Activated CD8-positive, alpha-beta T cell treated with anti-CD3 and anti-CD28 coated beads for 36 hours (primary cell): Measurements from ENCODE around the gene EIF4B. TPM values are rescaled to one million over a fixed set of nuclear protein-coding genes. Genes with fewer than 3 reads are reported as not detected.
"Not testable (repeated sequence)": the region's sequence is repeated elsewhere in the genome, so short reads cannot be mapped to it uniquely, and the experiment has no call there.

Experiments
- ATAC-seq: fragments of 200-7000 bp; cut with Tn5 transposase; one replicate; pipeline ENCODE4 v1.10.0; 2021; ENCODE audit warnings: mild to moderate bottlenecking, moderate library complexity
- CTCF ChIA-PET: fragments of 350-600 bp; sonication (Branson Sonifier 250); formaldehyde crosslinking; loops from one replicate; lab custom pipeline; 2021; ENCODE audit warnings: antibody characterized with exemption; lab: Charles Lee
- POLR2A ChIA-PET: fragments of 350-600 bp; sonication (Branson Sonifier 250); formaldehyde crosslinking; loops from one replicate; lab custom pipeline; 2021; ENCODE audit warnings: antibody characterized with exemption; lab: Charles Lee
- DNase-seq: peaks from one replicate; pipeline ENCODE4 v3.0.0-alpha.2; 2020
- H3K27ac Mint-ChIP-seq: one replicate; pipeline ENCODE4 v1.8.0; 2021; ENCODE audit warnings: mild to moderate bottlenecking, mixed read lengths
- H3K27me3 Mint-ChIP-seq: one replicate; pipeline ENCODE4 v1.8.0; 2021; ENCODE audit warnings: mixed read lengths
- H3K36me3 Mint-ChIP-seq: one replicate; pipeline ENCODE4 v1.8.0; 2021; ENCODE audit warnings: low read depth, mixed read lengths
- H3K4me1 Mint-ChIP-seq: one replicate; pipeline ENCODE4 v1.8.0; 2021; ENCODE audit warnings: low read depth, mixed read lengths
- H3K4me3 Mint-ChIP-seq: one replicate; pipeline ENCODE4 v1.8.0; 2021; ENCODE audit warnings: mild to moderate bottlenecking, moderate library complexity, mixed read lengths
- H3K9me3 Mint-ChIP-seq: one replicate; pipeline ENCODE4 v1.8.0; 2021; ENCODE audit warnings: mixed read lengths
- CTCF ChIP-seq: fragments of 200-600 bp; IDR thresholded peaks from one replicate; pipeline ENCODE4 v1.8.0; 2022; ENCODE audit warnings: antibody characterized with exemption, mild to moderate bottlenecking
- intact Hi-C: fragments of 100-400 bp; cut with micrococcal nuclease; formaldehyde crosslinking; loops from one replicate; pipeline ENCODE4 v1.10.0; 2022
- total RNA-seq, 2 experiments: library from RNA; stranded (reverse); gene quantifications; one replicate each; pipeline ENCODE4 v1.2.3, GENCODE V29; 2021

EIF4B gene
- total RNA-seq, 2 experiments from 2014 or later, result 789 to 814 TPM

- Mint-ChIP-seq H3K4me1 (peaks cover 13% of the 10 kb centered on the region), H3K36me3 (peaks cover 70% of the 10 kb centered on the region), H3K27ac (no peak overlapping the region), H3K9me3 (no peaks in the 10 kb centered on the region), H3K4me3 (no peak overlapping the region), H3K27me3 (no peaks in the 10 kb centered on the region)
- no peak for ATAC-seq
- CTCF ChIA-PET, result interaction anchor here (0.8 to 2.2 kb wide), 6 partner anchors 12 to 149 kb away, joined by 3 to 5 read pairs (median 4); partner anchors contain the start of genes CSAD and ZNF740
- TF ChIP-seq CTCF, result no peak
- DNase-seq, result no peak
- POLR2A ChIA-PET, result interaction anchor here (0.5 to 2.3 kb wide), 9 partner anchors 10 to 40 kb away, joined by 3 to 11 read pairs (median 4); no protein-coding TSS in a partner anchor
- intact Hi-C loops, result no loop called here
These were observed 25.4 kb downstream of the EIF4B start for GRCh38 chr12:53031616-53032015.

- H3K4me3 Mint-ChIP-seq, intact Hi-C loops, DNase-seq, H3K27me3 Mint-ChIP-seq, H3K9me3 Mint-ChIP-seq, ATAC-seq: not testable (repeated sequence)
- ChIA-PET POLR2A (interaction anchor here (1.5 to 2.7 kb wide), 2 partner anchors 9 kb away, joined by 5 to 11 read pairs; no protein-coding TSS in a partner anchor), CTCF (interaction anchor here (2.0 kb wide), 1 partner anchor 14 kb away, joined by 8 read pairs; no protein-coding TSS in a partner anchor)
- peak overlapping the region; percentile 59 for H3K27ac Mint-ChIP-seq
- H3K4me1 Mint-ChIP-seq, result peaks cover 29% of the 10 kb centered on the region
- H3K36me3 Mint-ChIP-seq, result peaks cover 71% of the 10 kb centered on the region
These were observed 27.6 kb downstream of the EIF4B start for GRCh38 chr12:53033832-53034231.

GRCh38 chr12:53034459-53034858, 28.2 kb downstream of the EIF4B start:
- intact Hi-C loops, result no loop called here
- H3K36me3 Mint-ChIP-seq, result peaks cover 74% of the 10 kb centered on the region
- no peaks in the 10 kb centered on the region for H3K9me3 Mint-ChIP-seq

GRCh38 chr12:53036802-53037201, 30.5 kb downstream of the EIF4B start:
- CTCF ChIA-PET, result interaction anchor here (3.9 to 4.4 kb wide), 2 partner anchors 10 to 11 kb away, joined by 15 to 40 read pairs; no protein-coding TSS in a partner anchor
- no peak overlapping the region for H3K4me3 Mint-ChIP-seq
- ATAC-seq, result no peak
- H3K36me3 Mint-ChIP-seq, result peaks cover 71% of the 10 kb centered on the region
- no peak for DNase-seq
- H3K4me1 Mint-ChIP-seq, result peaks cover 29% of the 10 kb centered on the region
- H3K27me3 Mint-ChIP-seq, result no peaks in the 10 kb centered on the region
- no peak for TF ChIP-seq CTCF
- H3K27ac Mint-ChIP-seq, result peak overlapping the region; percentile 64
- POLR2A ChIA-PET, result interaction anchor here (0.6 to 5.6 kb wide), 5 partner anchors 9 to 28 kb away, joined by 3 to 65 read pairs (median 6); no protein-coding TSS in a partner anchor
- H3K9me3 Mint-ChIP-seq, result no peaks in the 10 kb centered on the region
- intact Hi-C loops, result no loop called here

More at GRCh38 chr12:53034459-53034858, 28.2 kb downstream of the EIF4B start:
- DNase-seq (no peak), ATAC-seq (no peak)
- CTCF ChIA-PET, result interaction anchor here (2.0 kb wide), 1 partner anchor 14 kb away, joined by 8 read pairs; no protein-coding TSS in a partner anchor
- H3K4me3 Mint-ChIP-seq, result no peak overlapping the region
- POLR2A ChIA-PET, result interaction anchor here (1.5 to 2.7 kb wide), 2 partner anchors 9 to 10 kb away, joined by 5 to 11 read pairs; no protein-coding TSS in a partner anchor
- H3K27ac Mint-ChIP-seq, result peak overlapping the region; percentile 59
- H3K4me1 Mint-ChIP-seq, result peaks cover 33% of the 10 kb centered on the region
- H3K27me3 Mint-ChIP-seq, result no peaks in the 10 kb centered on the region
- no peak for TF ChIP-seq CTCF

- ChIA-PET POLR2A (interaction anchor here (1.3 to 5.6 kb wide), 3 partner anchors 15 to 32 kb away, joined by 3 to 65 read pairs (median 5); no protein-coding TSS in a partner anchor), CTCF (interaction anchor here (0.8 to 4.4 kb wide), 6 partner anchors 8 to 26 kb away, joined by 4 to 40 read pairs (median 8); no protein-coding TSS in a partner anchor)
- peaks cover 19% of the 10 kb centered on the region for H3K4me1 Mint-ChIP-seq
- peaks cover 52% of the 10 kb centered on the region for H3K36me3 Mint-ChIP-seq
- peak overlapping the region; percentile 40 for H3K27ac Mint-ChIP-seq
- no peak for TF ChIP-seq CTCF
- no peaks in the 10 kb centered on the region for H3K9me3 Mint-ChIP-seq
- intact Hi-C loops, result no loop called here
- no peak overlapping the region for H3K4me3 Mint-ChIP-seq
- H3K27me3 Mint-ChIP-seq, result no peaks in the 10 kb centered on the region
- DNase-seq (no peak), ATAC-seq (no peak)
These were observed 33.6 kb downstream of the EIF4B start for GRCh38 chr12:53039851-53040250.
